ENCODE results near the gene CDAN1. TPM values are rescaled to one million over a fixed set of nuclear protein-coding genes. Genes with fewer than 3 reads are reported as not detected.
"Not testable (repeated sequence)": the region's sequence is repeated elsewhere in the genome, so short reads cannot be mapped to it uniquely, and the experiment has no call there.

Gene CDAN1
- total RNA-seq = 14.3 and 16.5 TPM in 2 replicates

DNA sequence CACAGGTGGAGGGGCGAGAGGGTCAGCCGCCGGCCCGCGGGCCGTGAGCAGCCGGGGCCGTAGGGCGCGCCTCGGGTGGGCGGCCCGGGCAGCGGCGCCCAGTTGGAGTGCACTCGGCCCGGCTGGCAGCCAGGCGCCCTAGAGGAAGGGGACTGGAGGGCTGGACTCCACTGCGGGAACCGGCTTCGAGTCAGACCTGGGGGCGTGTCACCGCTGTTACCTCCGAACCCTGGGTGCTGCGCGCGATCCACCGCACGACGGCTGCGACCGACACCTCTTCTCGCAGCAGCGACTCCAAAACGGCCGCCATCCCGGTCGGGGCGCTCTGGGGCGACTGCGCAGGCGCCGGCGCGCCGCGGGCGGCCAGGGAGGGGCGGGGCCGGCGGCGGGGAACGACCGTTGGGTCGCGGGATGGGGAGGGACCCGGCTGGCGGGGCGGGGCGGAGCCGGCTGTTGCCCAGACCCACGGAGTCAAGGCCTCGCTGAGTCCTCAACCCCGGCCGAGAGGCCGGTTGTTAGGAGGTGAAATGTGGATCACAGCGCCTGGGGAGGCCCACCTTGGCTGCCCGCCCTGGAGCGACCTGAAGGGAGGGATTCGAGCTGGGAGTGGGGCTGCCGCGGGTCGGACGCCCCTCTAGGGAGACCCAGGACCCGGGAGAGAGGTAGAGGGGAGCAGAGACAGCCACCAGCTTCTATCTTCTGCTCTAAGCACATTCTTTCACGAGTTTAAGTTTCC lies at the start of gene CDAN1:
TSS of gene CDAN1 (minus strand) at position 336 of the 736 bp plus-strand sequence. CDS start at position 310, 26 bp downstream.
- peak; percentile 39 for DNase-seq (ENCODE audit: low read depth, low spot score)

- DNase-seq (ENCODE audit: low read depth, low spot score) = no peak
Observed at GRCh38 chr15:42785569-42785968, 48.6 kb upstream of the CDAN1 start.

DNA sequence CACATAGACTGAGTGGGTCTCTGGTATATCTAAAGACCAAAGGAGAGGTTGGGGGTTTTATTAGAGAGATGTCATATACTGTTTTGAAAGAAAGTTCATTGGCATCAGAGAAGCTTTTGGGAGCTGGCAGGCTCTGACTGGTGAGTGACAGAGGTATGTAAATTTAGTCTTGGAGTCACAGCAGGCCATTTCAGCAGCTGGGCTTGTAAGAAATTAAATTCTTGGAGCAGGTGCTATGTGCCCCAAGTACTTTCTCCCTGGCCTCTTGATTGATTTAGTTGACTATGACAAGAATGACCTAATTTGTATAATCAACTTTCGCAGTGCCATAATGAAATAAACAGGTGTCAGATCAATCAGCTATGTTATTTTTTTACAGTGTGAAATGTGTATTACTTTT lies 47.8 kb upstream of the CDAN1 start:
- DNase-seq (ENCODE audit: low read depth, low spot score) = no peak

GRCh38 chr15:42782716-42783115 lies 45.8 kb upstream of the CDAN1 start:
- DNase-seq (ENCODE audit: low read depth, low spot score) = no peak

- DNase-seq (ENCODE audit: low read depth, low spot score) = no peak
Observed at GRCh38 chr15:42775416-42775815, 38.5 kb upstream of the CDAN1 start.

DNA sequence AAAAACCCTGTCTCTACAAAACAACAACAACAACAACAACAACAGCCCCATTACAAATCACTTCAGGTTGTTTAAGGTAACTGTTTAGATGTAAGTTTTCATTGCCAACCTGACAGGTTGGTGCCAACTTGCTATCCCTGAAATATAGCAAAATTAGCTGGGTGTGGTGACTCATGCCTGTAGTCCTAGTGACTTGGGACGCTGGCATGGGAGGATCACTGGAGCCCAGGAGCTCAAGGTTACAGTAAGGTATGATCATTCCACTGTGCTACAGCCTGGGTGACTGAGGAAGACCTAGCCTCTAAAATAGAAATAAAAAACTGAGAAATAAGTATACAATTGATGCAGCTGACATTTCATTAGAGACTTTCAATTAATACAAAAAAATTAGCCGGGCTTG lies 36.0 kb upstream of the CDAN1 start:
- no peak for DNase-seq (ENCODE audit: low read depth, low spot score)

GRCh38 chr15:42772144-42772543 lies 35.2 kb upstream of the CDAN1 start:
- DNase-seq (ENCODE audit: low read depth, low spot score) = no peak

DNA sequence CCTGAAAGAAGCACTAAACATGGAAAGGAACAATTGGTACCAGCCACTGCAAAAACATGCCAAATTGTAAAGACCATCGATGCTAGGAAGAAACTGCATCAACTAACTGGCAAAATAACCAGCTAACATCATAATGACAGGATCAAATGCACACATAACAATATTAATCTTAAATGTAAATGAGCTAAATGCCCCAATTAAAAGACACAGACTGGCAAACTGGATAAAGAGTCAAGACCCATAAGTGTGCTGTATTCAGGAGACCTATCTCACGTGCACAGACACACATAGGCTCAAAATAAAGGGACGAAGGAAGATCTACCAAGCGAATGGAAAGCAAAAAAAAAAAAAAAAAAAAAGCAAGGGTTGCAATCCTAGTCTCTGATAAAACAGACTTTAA lies 29.2 kb upstream of the CDAN1 start:
- DNase-seq (ENCODE audit: low read depth, low spot score) = not testable (repeated sequence)

DNA sequence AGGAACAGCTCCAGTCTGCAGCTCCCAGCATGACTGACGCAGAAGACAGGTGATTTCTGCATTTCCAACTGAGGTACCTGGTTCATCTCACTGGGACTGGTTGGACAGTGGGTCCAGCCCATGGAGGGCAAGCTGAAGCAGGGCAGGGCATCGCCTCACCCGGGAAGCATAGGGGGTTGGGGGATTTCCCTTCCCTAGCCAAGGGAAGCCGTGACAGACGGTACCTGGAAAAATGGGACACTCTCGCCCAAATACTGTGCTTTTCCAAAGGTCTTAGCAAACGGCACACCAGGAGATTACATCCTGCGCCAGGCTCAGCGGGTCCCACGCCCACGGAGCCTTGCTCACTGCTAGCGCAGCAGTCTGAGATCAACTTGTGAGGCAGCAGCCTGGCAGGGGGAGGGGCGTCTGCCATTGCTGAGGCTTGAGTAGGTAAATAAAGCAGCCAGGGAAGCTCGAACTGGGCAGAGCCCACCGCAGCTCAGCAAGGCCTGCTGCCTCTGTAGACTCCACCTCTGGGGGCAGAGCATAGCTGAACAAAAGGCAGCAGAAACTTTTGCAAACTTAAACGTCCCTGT lies 27.3 kb upstream of the CDAN1 start:
- not testable (repeated sequence) for DNase-seq (ENCODE audit: low read depth, low spot score)

DNA sequence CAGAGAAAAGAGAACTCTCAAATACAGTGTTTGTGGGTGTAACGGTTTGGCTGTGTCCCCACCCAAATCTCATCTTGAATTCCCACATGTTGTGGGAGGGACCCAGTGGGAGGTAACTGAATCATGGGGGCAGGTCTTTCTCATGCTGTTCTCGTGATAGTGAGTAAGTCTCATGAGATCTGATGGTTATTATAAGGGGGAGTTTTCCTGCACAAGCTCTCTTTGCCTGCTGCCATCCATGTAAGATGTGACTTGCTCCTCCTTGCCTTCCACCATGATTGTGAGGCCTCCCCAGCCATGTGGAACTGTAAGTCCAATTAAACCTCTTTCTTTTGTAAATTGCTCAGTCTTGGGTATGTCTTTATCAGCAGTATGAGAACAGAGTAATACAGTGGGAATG lies 24.9 kb upstream of the CDAN1 start:
- DNase-seq (ENCODE audit: low read depth, low spot score) = not testable (repeated sequence)

- DNase-seq (ENCODE audit: low read depth, low spot score) = no peak
Observed at GRCh38 chr15:42760759-42761158, 23.8 kb upstream of the CDAN1 start.

- no peak for DNase-seq (ENCODE audit: low read depth, low spot score)
Observed at GRCh38 chr15:42759093-42759492, 22.2 kb upstream of the CDAN1 start.

DNA sequence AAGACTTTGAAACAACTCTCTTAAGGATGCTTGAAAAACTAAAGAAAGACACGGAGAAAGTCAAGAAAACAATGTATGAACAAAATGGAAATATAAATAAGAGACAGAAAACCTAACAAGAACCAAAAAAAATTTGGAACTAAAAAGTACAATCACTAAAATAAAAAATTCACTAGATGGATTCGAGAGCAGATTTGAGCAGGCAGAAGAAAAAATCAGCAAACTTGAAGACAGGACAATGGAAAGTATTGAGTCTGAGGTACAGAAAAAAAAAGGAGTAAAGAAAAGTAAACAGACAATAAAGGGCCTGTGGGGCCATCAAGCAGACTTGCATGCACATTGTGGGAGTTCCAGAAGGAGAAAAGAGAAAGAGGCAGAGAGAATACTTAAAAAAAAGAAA lies 13.4 kb upstream of the CDAN1 start:
- DNase-seq (ENCODE audit: low read depth, low spot score) = no peak

DNA sequence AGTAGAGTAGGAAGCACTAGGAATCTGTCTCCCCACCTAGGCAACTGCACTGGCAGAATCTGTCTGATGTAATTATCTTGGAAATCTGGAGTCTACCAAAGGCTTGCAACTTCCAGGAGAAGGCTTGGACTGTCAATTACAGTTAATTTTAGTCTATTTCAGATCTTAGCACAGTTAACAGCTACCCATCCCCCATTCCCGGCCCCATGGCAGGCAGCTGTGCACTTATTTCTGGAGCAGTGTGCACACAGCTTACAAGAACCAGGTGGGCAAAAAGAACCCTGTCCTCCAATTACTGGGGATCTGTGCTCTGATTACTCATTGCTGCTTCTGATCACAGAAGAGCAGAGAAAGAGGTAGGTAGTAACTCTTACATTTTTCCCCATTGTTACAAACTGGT lies 12.3 kb upstream of the CDAN1 start:
- no peak for DNase-seq (ENCODE audit: low read depth, low spot score)

GRCh38 chr15:42744195-42744594 lies 7.3 kb upstream of the CDAN1 start:
- no peak for DNase-seq (ENCODE audit: low read depth, low spot score)

DNA sequence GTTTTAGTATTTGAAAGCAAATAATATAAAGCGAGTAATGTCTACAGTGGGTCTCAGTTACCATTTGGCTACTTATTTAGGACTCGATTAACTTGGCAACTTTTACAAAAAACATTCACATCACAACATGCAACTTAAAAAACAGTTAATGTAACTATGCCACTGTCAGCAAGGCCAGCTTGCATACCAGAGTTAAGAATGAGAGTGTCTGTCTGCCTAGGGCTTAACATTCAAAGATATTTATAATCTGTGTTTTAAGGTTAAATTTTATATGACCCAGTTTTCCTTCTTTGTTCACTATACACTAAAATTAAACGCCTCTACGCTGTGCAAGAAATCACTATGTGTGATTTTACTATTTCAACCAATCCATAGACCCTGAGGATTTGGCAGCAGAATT lies 5.2 kb upstream of the CDAN1 start:
- DNase-seq (ENCODE audit: low read depth, low spot score) = no peak

DNA sequence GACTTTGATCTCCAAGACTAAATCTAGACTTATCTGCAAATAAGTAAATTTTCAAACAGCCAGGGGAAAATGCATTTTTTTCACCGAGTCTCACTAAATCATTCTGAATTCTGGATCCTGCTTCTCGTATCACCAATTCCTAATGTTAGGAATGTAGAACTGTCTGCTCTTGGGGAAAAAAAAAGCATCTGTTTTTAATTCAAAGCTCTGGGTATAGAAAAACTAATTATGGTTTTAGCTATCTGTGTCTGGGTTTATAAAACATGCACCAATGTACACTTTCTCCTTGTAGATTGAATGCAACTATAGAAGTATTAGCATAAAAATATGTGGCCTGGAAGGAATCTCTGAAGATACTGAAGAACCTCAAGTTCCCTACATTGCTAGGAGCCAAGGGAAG lies 4.8 kb upstream of the CDAN1 start:
- DNase-seq (ENCODE audit: low read depth, low spot score) = no peak

DNA sequence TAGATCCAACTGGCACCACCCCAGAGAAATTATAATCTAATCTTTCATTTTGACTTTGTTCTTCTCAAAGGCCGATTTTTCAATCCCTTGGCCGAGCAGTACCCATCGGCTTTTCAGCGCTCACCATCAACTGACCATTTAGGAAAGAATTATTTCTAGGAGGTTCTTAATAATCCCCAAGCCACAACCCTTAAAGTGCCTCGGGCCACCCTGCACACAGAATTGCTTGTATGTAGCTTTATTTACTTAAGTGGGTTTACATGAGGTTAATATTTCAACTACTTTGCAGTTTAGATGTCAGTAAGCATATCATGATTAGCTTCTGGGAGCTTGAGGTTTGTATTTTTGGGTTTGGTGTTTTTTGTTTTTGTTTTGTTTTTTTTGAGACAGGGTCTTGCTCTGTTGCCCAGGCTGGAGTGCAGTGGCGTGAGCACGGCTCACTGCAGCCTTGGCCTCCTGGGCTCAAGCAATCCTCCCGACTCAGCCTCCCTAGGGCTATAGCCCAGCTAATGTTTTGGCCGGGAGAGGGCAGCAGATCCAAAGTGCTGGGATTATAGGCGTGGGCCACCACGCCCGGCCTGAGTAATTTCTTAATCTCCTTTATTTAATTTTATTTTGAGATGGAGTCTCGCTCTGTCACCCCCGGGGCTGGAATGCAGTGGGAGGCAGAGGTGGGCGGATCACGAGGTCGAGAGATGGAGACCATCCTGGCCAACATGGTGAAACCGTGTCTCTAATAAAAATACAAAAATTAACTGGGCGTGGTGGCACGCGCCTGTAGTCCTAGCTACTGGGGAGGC lies 801 bp upstream of the CDAN1 start:
- no peak for DNase-seq (ENCODE audit: low read depth, low spot score)

DNA sequence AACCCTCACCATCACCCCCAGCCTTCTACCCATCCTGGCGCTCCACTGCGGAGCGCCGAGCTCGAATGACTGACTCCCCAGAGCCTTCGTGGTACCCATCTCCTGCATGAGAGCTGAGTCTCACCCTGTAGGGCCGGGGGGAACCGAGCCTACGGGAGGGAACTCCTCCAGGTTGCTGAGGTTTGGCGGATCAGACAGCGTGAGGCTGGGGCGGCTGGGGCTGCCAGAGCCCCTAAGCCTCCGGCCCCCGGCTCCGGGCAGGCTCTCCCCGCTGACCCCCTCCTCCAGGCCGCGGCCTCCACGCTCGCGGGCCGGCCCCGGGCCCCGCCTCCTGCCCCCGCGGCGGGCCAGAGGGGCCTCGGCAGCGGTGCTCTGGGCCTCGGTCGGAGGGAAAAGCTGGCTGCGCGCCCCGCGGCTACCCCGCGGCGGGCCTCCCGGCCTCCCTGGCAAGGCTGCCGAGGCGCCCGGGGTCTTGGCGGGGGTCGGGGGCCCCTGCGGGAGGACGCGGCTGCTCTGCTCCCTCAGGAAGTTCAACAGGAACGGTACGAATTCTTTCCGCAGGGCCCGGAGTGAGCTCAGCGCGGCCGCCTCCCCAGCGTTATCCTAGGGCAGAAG lies 643 bp downstream of the CDAN1 start:
- DNase-seq (ENCODE audit: low read depth, low spot score) = no peak

DNA sequence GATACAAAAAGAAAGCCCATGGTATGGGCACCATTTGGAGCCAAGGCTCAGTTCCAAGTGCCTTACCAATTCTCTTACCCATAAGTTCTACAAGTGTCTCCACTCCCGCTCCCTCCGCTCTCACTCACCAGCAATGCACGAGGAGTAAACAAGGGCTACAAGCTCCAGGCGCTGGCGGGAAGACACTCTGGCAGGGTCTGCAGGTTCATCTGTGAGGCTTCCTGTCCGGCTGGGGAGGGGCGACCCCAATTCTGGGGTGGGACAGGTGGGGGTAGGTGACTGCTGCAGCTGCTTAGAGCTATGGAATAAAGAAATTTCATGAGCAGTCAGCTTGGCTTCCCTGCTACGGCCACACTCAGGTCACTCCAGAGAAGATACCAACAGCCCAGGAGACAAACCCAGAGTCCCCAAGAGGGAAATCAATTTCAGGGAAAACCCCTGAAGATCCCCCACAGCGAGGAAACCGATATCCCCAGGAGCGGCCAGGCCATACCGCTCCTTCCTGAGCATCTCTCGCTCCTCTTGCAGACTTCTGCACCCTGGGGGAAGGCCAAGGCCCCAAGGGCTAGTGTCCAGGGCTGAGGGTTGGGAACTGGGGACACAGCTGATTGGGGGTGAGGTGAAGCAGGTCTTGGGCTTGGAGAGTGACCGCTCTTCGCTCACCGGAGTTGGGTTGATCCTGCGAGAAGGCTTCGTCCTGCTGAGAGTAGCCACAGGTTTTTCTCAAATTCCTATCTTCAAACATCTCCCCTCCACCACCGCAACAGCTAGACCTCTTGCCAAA lies 1.4 kb downstream of the CDAN1 start:
- no peak for DNase-seq (ENCODE audit: low read depth, low spot score)

DNA sequence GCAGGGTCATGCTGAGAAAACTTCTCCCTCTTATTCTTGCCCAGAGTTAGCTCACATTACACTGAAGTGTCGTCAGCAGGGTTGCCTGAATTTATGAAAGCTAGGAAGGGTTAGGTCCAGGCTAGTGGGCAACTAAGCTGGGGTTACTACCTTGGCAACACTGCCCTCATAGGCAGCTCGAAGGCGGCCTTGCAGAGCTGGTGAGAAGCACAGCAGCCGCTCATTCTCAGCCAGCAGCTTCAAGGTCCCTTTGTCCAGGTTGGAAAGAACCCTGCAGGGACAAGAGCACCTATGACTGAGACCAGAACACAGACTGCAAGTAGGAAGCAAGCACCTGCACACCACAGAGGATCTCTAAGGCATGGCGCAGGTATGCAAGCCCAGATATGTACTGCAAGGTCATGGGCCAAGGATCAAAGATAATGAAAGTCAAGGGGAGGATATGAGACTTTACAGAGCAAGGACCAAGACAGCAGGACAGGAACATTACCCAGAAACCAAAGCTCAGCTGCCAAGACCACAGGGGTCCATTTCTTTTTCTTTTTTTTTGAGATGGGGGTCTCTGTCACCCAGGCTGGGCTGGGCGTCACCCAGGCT lies 2.8 kb downstream of the CDAN1 start:
- DNase-seq (ENCODE audit: low read depth, low spot score) = no peak

Data from pulmonary artery endothelial cell (primary cell).